HepG2 (cell line): Measurements from ENCODE around the gene IL15. TPM values are rescaled to one million over a fixed set of nuclear protein-coding genes. Genes with fewer than 3 reads are reported as not detected.
A peak's percentile ranks its signal among the peaks of the same experiment; 100 is the strongest.

Experiments used
- ATAC-seq: fragments of 200-7000 bp; cut with Tn5 transposase; 3 replicates; pipeline ENCODE4 v1.9.1; 2020; ENCODE audit warnings: mild to moderate bottlenecking, moderate library complexity
- BruUV-seq: library from RNA; stranded (reverse); fragments of 400-500 nt; replicated peaks from 2 replicates; lab custom pipeline; 2021; lab: Mats Ljungman, UMichigan
- CTCF ChIA-PET: fragments of 300-600 bp; formaldehyde crosslinking; extraction: SDS; loops from one replicate; lab custom pipeline; 2021; ENCODE audit warnings: low total read pairs, inconsistent platforms, low intra/inter-chr PET ratio; lab: Yijun Ruan, JAX
- POLR2A ChIA-PET: fragments of 350-600 bp; sonication (Branson Sonifier 250); formaldehyde crosslinking; loops from one replicate; lab custom pipeline; 2020; ENCODE audit warnings: antibody characterized with exemption, inconsistent platforms; lab: Yijun Ruan, JAX
- DNase-seq: peaks from one replicate; pipeline ENCODE4 v3.0.0-alpha.2; 2015; ENCODE audit warnings: low spot score
- FAIRE-seq: peaks from 3 replicates; lab custom pipeline; 2011; peaks lifted over from hg19 to GRCh38; lab: Jason Lieb, UNC
- H2AFZ ChIP-seq: one replicate; pipeline ENCODE4 v1.6.1; 2011; ENCODE audit warnings: low read length, inconsistent platforms
- H3K27ac ChIP-seq: fragments of 300-600 bp; 3 replicates; pipeline ENCODE4 v1.8.0; 2011; ENCODE audit warnings: mixed run types, mild to moderate bottlenecking, mixed read lengths, low read length, inconsistent platforms; ENCODE audit not compliant: insufficient read depth; ENCODE audit errors: extremely low read length
- H3K27me3 ChIP-seq, 2 experiments: fragments of 200-600 bp in 1 of 2; 2 replicates in 1 of 2; 3 replicates in 1 of 2; pipeline versions ENCODE4 v1.6.0 to v1.8.0; 2011; ENCODE audit warnings: low read length in 2 of 2, mild to moderate bottlenecking in 2 of 2, moderate library complexity in 2 of 2, inconsistent platforms in 1 of 2; ENCODE audit not compliant: insufficient read depth in 2 of 2, control insufficient read depth in 1 of 2
- H3K36me3 ChIP-seq, 2 experiments: fragments of 200-600 bp in 1 of 2; replicated peaks in 1 of 2; 2 replicates in 1 of 2; 3 replicates in 1 of 2; pipeline versions ENCODE4 v1.5.1 to v1.8.0; 2011; ENCODE audit warnings: low read length in 2 of 2, inconsistent platforms in 1 of 2; ENCODE audit not compliant: insufficient read depth in 2 of 2, control insufficient read depth in 1 of 2
- H3K4me1 ChIP-seq: 2 replicates; pipeline ENCODE4 v1.5.1; 2012; ENCODE audit warnings: low read length, inconsistent platforms; ENCODE audit not compliant: insufficient read depth
- H3K4me2 ChIP-seq: 2 replicates; pipeline ENCODE4 v1.6.0; 2011; ENCODE audit warnings: low read depth, low read length, inconsistent platforms
- H3K4me3 ChIP-seq, 3 experiments: fragments of 200-600 bp in 1 of 3; sonication (generic), shearing (Covaris generic) in 1 of 3; replicated peaks in 1 of 3; 2 replicates each; pipeline ENCODE4 v1.5.1; 2011 to 2016; ENCODE audit warnings: low read length in 3 of 3, inconsistent platforms in 2 of 3, low read depth in 2 of 3, mild to moderate bottlenecking in 2 of 3, control low read depth in 1 of 3, mixed read lengths in 1 of 3; ENCODE audit not compliant: insufficient read depth in 1 of 3
- H3K79me2 ChIP-seq: one replicate; pipeline ENCODE4 v1.6.1; 2011; ENCODE audit warnings: low read length, inconsistent platforms; ENCODE audit not compliant: insufficient read depth
- H3K9ac ChIP-seq: 2 replicates; pipeline ENCODE4 v1.6.0; 2011; ENCODE audit warnings: mild to moderate bottlenecking, low read depth, low read length, inconsistent platforms; ENCODE audit not compliant: insufficient read depth
- H3K9me3 ChIP-seq: 2 replicates; pipeline ENCODE4 v1.5.1; 2012; ENCODE audit warnings: mild to moderate bottlenecking, low read length
- H4K20me1 ChIP-seq: 2 replicates; pipeline ENCODE4 v1.6.0; 2011; ENCODE audit warnings: inconsistent platforms, mild to moderate bottlenecking, low read length, moderate library complexity; ENCODE audit not compliant: insufficient read depth
- ESRRA ChIP-seq: sonication (generic); formaldehyde crosslinking; IDR thresholded peaks from 2 replicates; pipeline ENCODE4 v1.5.1; 2020; ENCODE audit warnings: mild to moderate bottlenecking, low read depth, missing genetic modification reagents
- GABPB1 ChIP-seq: IDR thresholded peaks from 2 replicates; pipeline ENCODE4 v1.6.1; 2016; ENCODE audit warnings: mild to moderate bottlenecking, missing genetic modification reagents, moderate library complexity, missing compliant biosample characterization
- GPBP1L1 ChIP-seq: sonication (generic); formaldehyde crosslinking; IDR thresholded peaks from 2 replicates; pipeline ENCODE4 v1.5.0; 2020; ENCODE audit warnings: mild to moderate bottlenecking, missing genetic modification reagents
- JUN ChIP-seq: sonication (generic); formaldehyde crosslinking; IDR thresholded peaks from 2 replicates; pipeline ENCODE4 v1.4.0; 2020; ENCODE audit warnings: mild to moderate bottlenecking, missing genetic modification reagents
- KAT2B ChIP-seq: fragments of 150-350 bp; IDR thresholded peaks from 2 replicates; pipeline ENCODE4 v1.6.1; 2014; ENCODE audit warnings: low read depth, low read length, borderline replicate concordance
- MAFK ChIP-seq, 2 experiments: IDR thresholded peaks in 1 of 2; conservative IDR thresholded peaks in 1 of 2; 2 replicates each; pipeline ENCODE4 v1.6.1; 2011; ENCODE audit warnings: improper control_type of control experiment in 2 of 2, low read length in 2 of 2
- MYPOP ChIP-seq: sonication (generic); formaldehyde crosslinking; IDR thresholded peaks from 2 replicates; pipeline ENCODE4 v1.8.1; 2023; ENCODE audit warnings: mild to moderate bottlenecking, moderate library complexity, missing genetic modification reagents
- PREB ChIP-seq: sonication (generic); formaldehyde crosslinking; IDR thresholded peaks from 2 replicates; pipeline ENCODE4 v1.4.0; 2020; ENCODE audit warnings: missing genetic modification reagents
- THAP11 ChIP-seq: IDR thresholded peaks from 2 replicates; pipeline ENCODE4 v1.6.1; 2016; ENCODE audit warnings: missing biosample characterization, missing genetic modification reagents
- UBTF ChIP-seq: sonication (generic); formaldehyde crosslinking; IDR thresholded peaks from 2 replicates; pipeline ENCODE4 v1.4.0; 2020; ENCODE audit warnings: mild to moderate bottlenecking, missing genetic modification reagents
- ZNF10 ChIP-seq: sonication (generic); formaldehyde crosslinking; IDR thresholded peaks from 2 replicates; pipeline ENCODE4 v1.4.0; 2020; ENCODE audit warnings: mild to moderate bottlenecking, low read depth, missing genetic modification reagents, borderline replicate concordance
- ZNF44 ChIP-seq: sonication (generic); formaldehyde crosslinking; IDR thresholded peaks from 2 replicates; pipeline ENCODE4 v1.5.1; 2020; ENCODE audit warnings: mild to moderate bottlenecking, missing genetic modification reagents
- ZNF768 ChIP-seq: sonication (generic); formaldehyde crosslinking; IDR thresholded peaks from 2 replicates; pipeline ENCODE4 v1.4.0; 2020; ENCODE audit warnings: missing genetic modification reagents
- ZNF800 ChIP-seq: sonication (generic); formaldehyde crosslinking; IDR thresholded peaks from 2 replicates; pipeline ENCODE4 v1.4.0; 2020; ENCODE audit warnings: missing genetic modification reagents
- ZSCAN25 ChIP-seq: sonication (generic); formaldehyde crosslinking; IDR thresholded peaks from 2 replicates; pipeline ENCODE4 v1.8.0; 2022; ENCODE audit warnings: mild to moderate bottlenecking, missing genetic modification reagents
- WGBS: methylation state at CpG from one replicate; pipeline ENCODE4 v1.1.6; 2017; ENCODE audit warnings: low lambda C conversion rate; 5-methylcytosine and 5-hydroxymethylcytosine counted together
- in situ Hi-C: cut with HindIII; loops from 2 replicates; pipeline ENCODE4 v1.10.0; 2017; ENCODE audit warnings: low pct_unique_long_range_greater_than_20kb; ENCODE audit not compliant: extremely low pct_ligation_motif_present
- intact Hi-C: fragments of 100-400 bp; cut with micrococcal nuclease; formaldehyde crosslinking; loops from one replicate; pipeline ENCODE4 v1.10.0; 2022; ENCODE audit not compliant: unreplicated experiment
- polyA plus RNA-seq, 8 experiments: library from polyadenylated mRNA; depleted of rRNA in 3 of 8; stranded (reverse) in 7 of 8; unstranded in 1 of 8; fragments of >200 nt; fragmentation: Illumina TruSeq in 4 of 8; extraction: Trizol in 4 of 8; gene quantifications; 2 replicates each; pipeline versions ENCODE4 v1.2.1 to v1.2.3, GENCODE V29; 2011 to 2016; ENCODE audit warnings: low read depth in 4 of 8, missing spikeins in 1 of 8, mixed read lengths in 1 of 8; ENCODE audit not compliant: insufficient read depth in 1 of 8
- total RNA-seq, 5 experiments: library from RNA; depleted of rRNA; stranded (reverse); fragments of >200 nt; fragmentation: Illumina TruSeq; extraction: Trizol; gene quantifications; 2 replicates each; pipeline ENCODE4 v1.2.3, GENCODE V29; 2016; ENCODE audit warnings: low read depth in 1 of 5

The IL15 gene
- total and polyA plus RNA-seq, 2 of the 13 experiments (the other 11 are each of a cell fraction or from before 2014, with no cell fraction given), result 0.12 to 0.24 TPM

DNA sequence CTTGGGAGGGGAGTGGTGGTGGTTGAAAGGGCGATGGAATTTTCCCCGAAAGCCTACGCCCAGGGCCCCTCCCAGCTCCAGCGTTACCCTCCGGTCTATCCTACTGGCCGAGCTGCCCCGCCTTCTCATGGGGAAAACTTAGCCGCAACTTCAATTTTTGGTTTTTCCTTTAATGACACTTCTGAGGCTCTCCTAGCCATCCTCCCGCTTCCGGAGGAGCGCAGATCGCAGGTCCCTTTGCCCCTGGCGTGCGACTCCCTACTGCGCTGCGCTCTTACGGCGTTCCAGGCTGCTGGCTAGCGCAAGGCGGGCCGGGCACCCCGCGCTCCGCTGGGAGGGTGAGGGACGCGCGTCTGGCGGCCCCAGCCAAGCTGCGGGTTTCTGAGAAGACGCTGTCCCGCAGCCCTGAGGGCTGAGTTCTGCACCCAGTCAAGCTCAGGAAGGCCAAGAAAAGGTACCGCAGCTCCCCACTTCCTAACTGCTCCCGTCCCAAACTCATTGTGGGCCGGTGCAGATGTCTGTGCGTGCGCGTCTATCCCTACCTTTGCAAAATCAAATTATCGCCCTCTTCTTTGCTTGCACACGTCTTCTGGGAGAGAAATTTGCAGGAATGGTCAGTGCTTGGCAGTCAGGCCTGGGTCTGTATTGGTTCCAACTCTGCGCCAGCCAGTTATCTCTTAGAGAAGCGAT is 533 bp downstream of the IL15 start:
- DNase-seq (no peak), FAIRE-seq (no peak), ATAC-seq (peak; percentile 96)
- ChIA-PET CTCF (no interaction called here), POLR2A (no interaction called here)
- 27% methylated on average over 24 of the region's 41 CpGs for WGBS
- Histone ChIP-seq H3K27ac (no peak overlapping the region), H4K20me1 (no peaks in the 10 kb centered on the region), H2AFZ (no peak overlapping the region), H3K79me2 (no peaks in the 10 kb centered on the region), H3K36me3 (no peaks in the 10 kb centered on the region), H3K9ac (no peak overlapping the region), H3K4me3 (peak overlapping the region; percentile 63 to 79 (median 75)), H3K4me1 (peaks cover 6% of the 10 kb centered on the region), H3K4me2 (peak overlapping the region; percentile 75), H3K9me3 (no peaks in the 10 kb centered on the region), H3K27me3 (peaks cover 0 to 19% of the 10 kb centered on the region in 2 experiments; a peak in 3 of 5 replicates)
- intact Hi-C loops, result no loop called here
- in situ Hi-C loops, result no loop called here
- BruUV-seq, result no TSS peak
- TF ChIP-seq GABPB1 (CRISPR knock-in tag) (0 out of 2 replicates have a peak, but pooled peaks have one; percentile 5), ZNF768 (CRISPR knock-in tag) (peak; percentile 30; the same call in 1 of the 2 replicates), ZNF10 (no peak), MAFK (conservative IDR thresholded peaks at IDR 0.05 in 1 of 2, IDR thresholded peaks at IDR 0.05 in 1 of 2; ENCODE audit: low read length in 2 of 2) (no peak), ESRRA (CRISPR knock-in tag) (no peak), MYPOP (peak; percentile 99), GPBP1L1 (no peak), THAP11 (CRISPR knock-in tag) (no peak), ZSCAN25 (no peak), ZNF44 (no peak), UBTF (CRISPR knock-in tag) (peak; percentile 39; the same call in 1 of the 2 replicates), KAT2B (no peak), JUN (no peak), ZNF800 (CRISPR knock-in tag) (peak; percentile 86; the same call in 1 of the 2 replicates), PREB (CRISPR knock-in tag) (no peak)
